SK-N-SH treated with all-trans-retinoic acid at 6 μM for 48 hours (cell line): ENCODE results near the gene NFYC.

Source experiments
- GLIS3 ChIP-seq: fragments of 250-450 bp; sonication (Bioruptor Pico); IDR thresholded peaks from 2 replicates; pipeline ENCODE4 v1.5.0; 2020; ENCODE audit warnings: mild to moderate bottlenecking, moderate library complexity
- ZNF565 ChIP-seq: fragments of 450-650 bp; formaldehyde crosslinking; conservative IDR thresholded peaks from 2 replicates; pipeline ENCODE4 v1.5.0; 2020; ENCODE audit warnings: low read depth, mild to moderate bottlenecking, moderate library complexity
- TF ChIP-seq, protein P1 (sequence below): fragments of 250-450 bp; sonication (Bioruptor Pico); IDR thresholded peaks from 2 replicates; pipeline ENCODE4 v1.8.0; 2020; ENCODE audit warnings: mild to moderate bottlenecking, moderate library complexity, borderline replicate concordance

DNA sequence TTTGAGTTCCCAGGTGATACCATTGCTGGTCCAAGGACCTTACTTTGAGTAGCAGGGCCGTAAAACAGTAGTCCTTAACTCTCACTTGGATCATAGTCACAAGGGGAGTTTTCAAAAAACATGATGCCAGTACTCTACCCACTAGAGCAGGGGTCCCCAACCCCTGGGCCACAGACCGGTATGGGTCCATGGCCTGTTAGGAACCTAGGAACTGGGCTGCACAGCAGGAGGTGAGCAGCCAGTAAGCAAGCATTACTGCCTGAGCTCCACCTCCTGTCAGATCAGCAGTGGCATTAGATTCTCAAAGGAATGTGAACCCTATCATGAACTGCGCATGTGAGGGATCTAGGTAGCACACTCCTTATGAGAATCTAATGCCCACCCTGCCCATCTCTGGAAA lies 52.4 kb downstream of the NFYC start:
- TF ChIP-seq GLIS3 (CRISPR knock-in tag) (no peak), ZNF565 (CRISPR knock-in tag) (no peak)
- TF ChIP-seq, protein P1, sequence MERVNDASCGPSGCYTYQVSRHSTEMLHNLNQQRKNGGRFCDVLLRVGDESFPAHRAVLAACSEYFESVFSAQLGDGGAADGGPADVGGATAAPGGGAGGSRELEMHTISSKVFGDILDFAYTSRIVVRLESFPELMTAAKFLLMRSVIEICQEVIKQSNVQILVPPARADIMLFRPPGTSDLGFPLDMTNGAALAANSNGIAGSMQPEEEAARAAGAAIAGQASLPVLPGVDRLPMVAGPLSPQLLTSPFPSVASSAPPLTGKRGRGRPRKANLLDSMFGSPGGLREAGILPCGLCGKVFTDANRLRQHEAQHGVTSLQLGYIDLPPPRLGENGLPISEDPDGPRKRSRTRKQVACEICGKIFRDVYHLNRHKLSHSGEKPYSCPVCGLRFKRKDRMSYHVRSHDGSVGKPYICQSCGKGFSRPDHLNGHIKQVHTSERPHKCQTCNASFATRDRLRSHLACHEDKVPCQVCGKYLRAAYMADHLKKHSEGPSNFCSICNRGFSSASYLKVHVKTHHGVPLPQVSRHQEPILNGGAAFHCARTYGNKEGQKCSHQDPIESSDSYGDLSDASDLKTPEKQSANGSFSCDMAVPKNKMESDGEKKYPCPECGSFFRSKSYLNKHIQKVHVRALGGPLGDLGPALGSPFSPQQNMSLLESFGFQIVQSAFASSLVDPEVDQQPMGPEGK (CRISPR knock-in tag): no peak
